HepG2 (cell line): ENCODE results near the gene CD6. TPM values are rescaled to one million over a fixed set of nuclear protein-coding genes. Genes with fewer than 3 reads are reported as not detected.

Experiments used
- CERS6 ChIP-seq: sonication (generic); formaldehyde crosslinking; IDR thresholded peaks from 2 replicates; pipeline ENCODE4 v1.5.0; 2020; ENCODE audit warnings: missing genetic modification reagents
- HNF4A ChIP-seq: sonication (generic); formaldehyde crosslinking; IDR thresholded peaks from 2 replicates; pipeline ENCODE4 v1.4.0; 2020; ENCODE audit warnings: missing genetic modification reagents
- NBN ChIP-seq: fragments of 450-650 bp; conservative IDR thresholded peaks from 2 replicates; pipeline ENCODE4 v1.6.1; 2017
- NCOA1 ChIP-seq: sonication (generic); formaldehyde crosslinking; IDR thresholded peaks from 2 replicates; pipeline ENCODE4 v1.9.0; 2021; ENCODE audit warnings: missing genetic modification reagents
- NFKB2 ChIP-seq: sonication (generic); formaldehyde crosslinking; IDR thresholded peaks from 2 replicates; pipeline ENCODE4 v1.4.0; 2020; ENCODE audit warnings: missing genetic modification reagents, borderline replicate concordance
- PCBP1 ChIP-seq: fragments of 200-400 bp; formaldehyde crosslinking; IDR thresholded peaks from 2 replicates; pipeline ENCODE4 v1.6.1; 2017; ENCODE audit warnings: mild to moderate bottlenecking, low read depth, low read length, borderline replicate concordance
- PRDM15 ChIP-seq: sonication (generic); formaldehyde crosslinking; IDR thresholded peaks from 2 replicates; pipeline ENCODE4 v1.4.0; 2020; ENCODE audit warnings: missing genetic modification reagents
- SCMH1 ChIP-seq: sonication (generic); formaldehyde crosslinking; IDR thresholded peaks from 2 replicates; pipeline ENCODE4 v1.9.0; 2021; ENCODE audit warnings: missing genetic modification reagents, mild to moderate bottlenecking, borderline replicate concordance
- SP4 ChIP-seq: sonication (generic); formaldehyde crosslinking; IDR thresholded peaks from 2 replicates; pipeline ENCODE4 v1.8.1; 2023; ENCODE audit warnings: mild to moderate bottlenecking, missing genetic modification reagents
- SPEN ChIP-seq: sonication (generic); formaldehyde crosslinking; IDR thresholded peaks from 2 replicates; pipeline ENCODE4 v1.5.1; 2020; ENCODE audit warnings: low read depth, mild to moderate bottlenecking, missing genetic modification reagents
- YEATS4 ChIP-seq: sonication (generic); formaldehyde crosslinking; IDR thresholded peaks from 2 replicates; pipeline ENCODE4 v1.4.0; 2020; ENCODE audit warnings: missing genetic modification reagents, borderline replicate concordance
- ZBTB33 ChIP-seq: sonication (generic); formaldehyde crosslinking; IDR thresholded peaks from 2 replicates; pipeline ENCODE4 v1.4.0; 2020; ENCODE audit warnings: missing genetic modification reagents
- ZBTB49 ChIP-seq: sonication (generic); formaldehyde crosslinking; IDR thresholded peaks from 2 replicates; pipeline ENCODE4 v1.4.0; 2020; ENCODE audit warnings: missing genetic modification reagents, borderline replicate concordance
- ZFP36 ChIP-seq: fragments of 150-350 bp; IDR thresholded peaks from 2 replicates; pipeline ENCODE4 v1.6.1; 2018; ENCODE audit warnings: borderline replicate concordance, low read length, low read depth; ENCODE audit not compliant: partially characterized antibody
- ZMAT3 ChIP-seq: sonication (generic); formaldehyde crosslinking; conservative IDR thresholded peaks from 2 replicates; pipeline ENCODE4 v1.7.0; 2021; ENCODE audit warnings: missing genetic modification reagents
- ZNF235 ChIP-seq: sonication (generic); formaldehyde crosslinking; IDR thresholded peaks from 2 replicates; pipeline ENCODE4 v1.8.1; 2023; ENCODE audit warnings: mild to moderate bottlenecking, missing genetic modification reagents, borderline replicate concordance
- polyA plus RNA-seq, 8 experiments: library from polyadenylated mRNA; depleted of rRNA in 3 of 8; stranded (reverse) in 7 of 8; unstranded in 1 of 8; fragments of >200 nt; fragmentation: Illumina TruSeq in 4 of 8; extraction: Trizol in 4 of 8; gene quantifications; 2 replicates each; pipeline versions ENCODE4 v1.2.1 to v1.2.3, GENCODE V29; 2011 to 2016; ENCODE audit warnings: low read depth in 4 of 8, missing spikeins in 1 of 8, mixed read lengths in 1 of 8; ENCODE audit not compliant: insufficient read depth in 1 of 8
- total RNA-seq, 5 experiments: library from RNA; depleted of rRNA; stranded (reverse); fragments of >200 nt; fragmentation: Illumina TruSeq; extraction: Trizol; gene quantifications; 2 replicates each; pipeline ENCODE4 v1.2.3, GENCODE V29; 2016; ENCODE audit warnings: low read depth in 1 of 5

CD6 gene
- total and polyA plus RNA-seq, 2 of the 13 experiments (the other 11 are each of a cell fraction or from before 2014, with no cell fraction given): not detected

GRCh38 chr11:60924110-60924905 is 47.2 kb upstream of the CD6 start, which contains the start of gene TMEM132A (continued):
- TF ChIP-seq PRDM15 (CRISPR knock-in tag): peak; percentile 59; the same call in 1 of the 2 replicates
- TF ChIP-seq ZNF235: no peak
- TF ChIP-seq SPEN (CRISPR knock-in tag): no peak
- 0 out of 2 replicates have a peak, but pooled peaks have one; percentile 79 for TF ChIP-seq PCBP1
- no peak for TF ChIP-seq ZBTB49 (CRISPR knock-in tag)
- TF ChIP-seq HNF4A (CRISPR knock-in tag): no peak
- TF ChIP-seq SCMH1 (CRISPR knock-in tag): no peak
- no peak for TF ChIP-seq NBN
- TF ChIP-seq YEATS4 (CRISPR knock-in tag): peak; percentile 62; the same call in 1 of the 2 replicates
- TF ChIP-seq CERS6 (CRISPR knock-in tag): no peak
- TF ChIP-seq ZMAT3: no peak
- TF ChIP-seq NCOA1 (CRISPR knock-in tag): no peak
- no peak for TF ChIP-seq ZBTB33
- no peak for TF ChIP-seq NFKB2 (CRISPR knock-in tag)
- no peak for TF ChIP-seq ZFP36
- TF ChIP-seq SP4 (CRISPR knock-in tag): peak; percentile 68
